ENCODE measurements around the gene ABI3.
"Not testable (repeated sequence)": the region's sequence is repeated elsewhere in the genome, so short reads cannot be mapped to it uniquely, and the experiment has no call there.

The ABI3 gene

DNA sequence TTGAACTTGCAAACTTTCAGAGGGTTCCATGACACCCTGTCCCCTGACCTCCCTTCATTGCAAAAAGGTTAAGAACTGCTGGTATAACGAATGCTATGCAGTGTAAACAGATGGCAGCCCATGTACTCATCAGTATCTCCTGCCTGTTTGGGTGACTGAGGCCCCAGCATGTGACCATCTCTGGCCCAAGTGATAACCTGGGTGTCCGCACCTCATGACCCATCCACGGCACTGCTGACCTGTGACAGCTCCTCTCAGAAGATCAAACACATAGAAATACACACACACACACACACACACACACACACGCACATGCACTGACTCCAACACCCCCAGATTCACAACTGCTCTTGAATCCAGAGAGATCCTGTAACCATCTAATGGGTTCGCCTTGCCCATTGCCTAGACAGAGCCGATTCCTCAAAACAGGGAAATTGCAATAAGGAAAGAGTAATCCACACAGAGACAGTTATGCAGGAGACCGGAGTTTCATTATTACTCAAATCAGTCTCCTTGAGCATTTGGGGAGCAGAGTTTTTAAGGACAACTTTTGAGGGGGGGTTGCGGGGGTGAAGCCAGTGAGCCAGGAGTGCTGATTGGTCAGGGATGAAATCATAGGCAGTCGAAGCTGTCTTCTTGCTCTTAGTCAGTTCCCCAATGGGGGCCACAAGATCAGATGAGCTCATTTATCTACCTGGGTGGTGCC, 31.3 kb downstream of the ABI3 start:
- no peak overlapping the region for H3K9ac ChIP-seq (ENCODE audit: low read depth, low read length)
- H3K36me3 ChIP-seq (ENCODE audit: insufficient read depth, low read length) = no peaks in the 10 kb centered on the region
- H3K9me3 ChIP-seq (ENCODE audit: control insufficient read depth, insufficient read depth, low read length) = no peaks in the 10 kb centered on the region
- peaks cover 4% of the 10 kb centered on the region; the same call in 1 of the 2 replicates for H3K4me1 ChIP-seq (ENCODE audit: insufficient read depth, low read length)

DNA sequence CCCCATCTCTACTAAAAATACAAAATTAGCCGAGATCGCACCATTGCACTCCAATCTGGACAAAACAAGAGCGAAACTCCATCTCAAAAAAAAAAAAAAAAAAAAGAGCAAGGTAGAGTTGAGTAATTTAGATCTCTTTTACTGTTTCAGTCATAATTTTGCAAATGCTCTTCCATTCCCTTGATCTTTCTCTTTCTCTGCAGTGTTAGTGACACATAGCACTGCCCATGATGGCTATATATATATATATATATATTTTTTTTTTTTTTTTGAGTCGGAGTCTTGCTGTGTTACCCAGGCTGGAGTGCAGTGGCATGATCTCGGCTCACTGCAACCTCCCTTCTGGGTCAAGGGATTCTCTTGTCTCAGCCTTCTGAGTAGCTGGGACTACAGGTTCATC, 32.3 kb downstream of the ABI3 start:
- H3K9me3 ChIP-seq (ENCODE audit: control insufficient read depth, insufficient read depth, low read length) = no peaks in the 10 kb centered on the region
- H3K9ac ChIP-seq (ENCODE audit: low read depth, low read length) = no peak overlapping the region
- no peaks in the 10 kb centered on the region for H3K36me3 ChIP-seq (ENCODE audit: insufficient read depth, low read length)
- H3K4me1 ChIP-seq (ENCODE audit: insufficient read depth, low read length) = no peaks in the 10 kb centered on the region; the same call in 1 of the 2 replicates

DNA sequence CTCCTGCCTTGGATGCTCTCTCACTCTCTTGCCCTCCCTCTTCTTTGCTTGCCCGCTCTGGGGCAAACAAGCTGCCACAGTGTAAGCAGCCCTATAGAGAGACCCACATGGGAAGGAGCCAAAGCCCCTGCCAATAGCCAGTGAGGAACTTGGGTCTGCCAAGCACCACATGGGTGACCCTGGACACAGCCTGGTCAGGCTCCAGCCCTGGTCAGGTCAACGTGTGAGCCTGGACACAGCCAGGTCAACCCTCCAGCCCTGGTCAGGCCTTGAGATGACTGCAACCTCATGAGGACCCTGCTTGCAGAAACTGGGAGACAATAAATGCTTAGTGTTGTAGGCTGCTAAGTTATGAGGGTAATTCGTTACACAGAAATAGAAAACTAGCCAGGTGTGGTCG, 34.3 kb downstream of the ABI3 start:
- peaks cover 6% of the 10 kb centered on the region; the same call in 1 of the 2 replicates for H3K4me1 ChIP-seq (ENCODE audit: insufficient read depth, low read length)
- no peaks in the 10 kb centered on the region for H3K36me3 ChIP-seq (ENCODE audit: insufficient read depth, low read length)
- H3K9ac ChIP-seq (ENCODE audit: low read depth, low read length) = no peak overlapping the region
- no peaks in the 10 kb centered on the region for H3K9me3 ChIP-seq (ENCODE audit: control insufficient read depth, insufficient read depth, low read length)

DNA sequence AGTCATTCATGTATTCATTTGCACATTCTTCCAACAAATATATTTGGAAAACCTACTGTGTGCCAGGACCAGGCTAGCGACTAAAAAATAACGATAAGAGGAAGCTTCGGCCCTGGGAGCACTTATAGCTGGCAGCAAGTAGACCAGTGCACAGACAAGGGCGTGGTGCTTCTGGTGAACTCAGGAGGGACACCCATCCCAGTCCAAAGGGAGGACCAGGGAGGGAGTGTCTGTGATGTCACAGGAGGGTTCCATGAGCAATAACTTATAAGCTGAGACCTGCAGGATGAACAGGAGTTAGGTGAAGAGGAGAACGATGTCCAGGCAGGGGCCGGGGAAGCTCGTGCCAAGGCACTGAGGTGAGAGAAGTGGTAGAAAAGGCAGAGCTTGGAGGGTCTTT, 37.4 kb downstream of the ABI3 start:
- Histone ChIP-seq H3K4me1 (ENCODE audit: insufficient read depth, low read length) (peaks cover 6% of the 10 kb centered on the region; the same call in 1 of the 2 replicates), H3K36me3 (ENCODE audit: insufficient read depth, low read length) (no peaks in the 10 kb centered on the region), H3K9me3 (ENCODE audit: control insufficient read depth, insufficient read depth, low read length) (no peaks in the 10 kb centered on the region), H3K9ac (ENCODE audit: low read depth, low read length) (no peak overlapping the region)

DNA sequence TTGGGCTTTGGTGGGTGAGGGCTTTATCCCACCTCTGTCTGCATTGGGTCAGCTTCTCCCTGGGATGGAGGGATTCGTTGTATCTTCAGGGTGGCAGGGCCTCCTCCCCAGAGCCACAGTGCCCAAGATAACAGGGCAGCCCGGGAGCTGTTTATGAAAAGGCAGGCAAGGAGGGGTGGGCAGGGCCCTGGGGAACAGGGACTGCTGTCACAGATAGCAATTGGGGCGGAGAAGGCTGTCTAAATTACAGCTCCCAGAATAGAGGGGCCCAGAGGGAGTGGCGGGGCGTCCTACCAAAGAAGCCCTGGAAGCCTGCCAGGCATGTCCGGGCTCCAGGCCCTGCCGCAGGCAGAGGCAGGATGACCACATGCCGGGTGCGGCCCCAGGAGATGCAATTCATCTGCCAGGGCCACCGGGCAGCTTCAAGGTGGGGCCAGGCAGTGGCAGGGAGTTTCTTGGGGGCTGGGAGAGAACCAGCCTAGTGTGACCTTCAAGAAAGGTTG, 38.8 kb downstream of the ABI3 start:
- Histone ChIP-seq H3K36me3 (ENCODE audit: insufficient read depth, low read length) (no peaks in the 10 kb centered on the region), H3K9ac (ENCODE audit: low read depth, low read length) (no peak overlapping the region), H3K9me3 (ENCODE audit: control insufficient read depth, insufficient read depth, low read length) (no peaks in the 10 kb centered on the region), H3K4me1 (ENCODE audit: insufficient read depth, low read length) (peaks cover 6% of the 10 kb centered on the region; the same call in 1 of the 2 replicates)

DNA sequence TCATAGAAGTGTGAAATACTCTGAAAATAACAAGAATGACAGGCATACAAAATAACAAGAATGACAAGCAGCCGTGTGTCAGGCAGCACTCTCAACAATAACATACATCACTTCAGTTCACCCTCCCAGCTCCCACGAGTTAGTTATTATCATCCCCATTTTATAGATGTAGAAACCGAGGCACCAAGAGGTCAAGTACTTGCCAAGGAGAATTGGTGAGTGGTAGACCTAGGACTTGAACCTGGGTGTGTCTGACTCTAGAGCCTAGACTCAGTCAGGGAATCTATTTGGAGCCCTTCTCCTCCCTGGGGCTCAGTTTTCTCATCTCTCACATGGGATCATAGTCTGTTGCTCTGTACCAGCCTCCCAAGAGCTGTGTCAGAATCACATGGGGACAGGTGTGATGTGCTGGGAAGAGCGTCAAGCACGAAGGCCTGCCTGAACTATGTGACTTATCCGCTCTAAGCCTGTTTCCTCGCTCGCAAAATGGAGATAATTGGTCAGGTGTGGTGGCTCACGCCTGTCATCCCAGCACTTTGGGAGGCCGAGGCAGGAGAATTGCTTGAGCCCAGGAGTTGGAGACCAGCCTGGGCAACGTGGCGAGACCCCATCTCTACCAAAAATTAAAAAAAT, 39.5 kb downstream of the ABI3 start:
- no peaks in the 10 kb centered on the region for H3K9me3 ChIP-seq (ENCODE audit: control insufficient read depth, insufficient read depth, low read length)
- peaks cover 6% of the 10 kb centered on the region; the same call in 1 of the 2 replicates for H3K4me1 ChIP-seq (ENCODE audit: insufficient read depth, low read length)
- no peak overlapping the region for H3K9ac ChIP-seq (ENCODE audit: low read depth, low read length)
- no peaks in the 10 kb centered on the region for H3K36me3 ChIP-seq (ENCODE audit: insufficient read depth, low read length)

DNA sequence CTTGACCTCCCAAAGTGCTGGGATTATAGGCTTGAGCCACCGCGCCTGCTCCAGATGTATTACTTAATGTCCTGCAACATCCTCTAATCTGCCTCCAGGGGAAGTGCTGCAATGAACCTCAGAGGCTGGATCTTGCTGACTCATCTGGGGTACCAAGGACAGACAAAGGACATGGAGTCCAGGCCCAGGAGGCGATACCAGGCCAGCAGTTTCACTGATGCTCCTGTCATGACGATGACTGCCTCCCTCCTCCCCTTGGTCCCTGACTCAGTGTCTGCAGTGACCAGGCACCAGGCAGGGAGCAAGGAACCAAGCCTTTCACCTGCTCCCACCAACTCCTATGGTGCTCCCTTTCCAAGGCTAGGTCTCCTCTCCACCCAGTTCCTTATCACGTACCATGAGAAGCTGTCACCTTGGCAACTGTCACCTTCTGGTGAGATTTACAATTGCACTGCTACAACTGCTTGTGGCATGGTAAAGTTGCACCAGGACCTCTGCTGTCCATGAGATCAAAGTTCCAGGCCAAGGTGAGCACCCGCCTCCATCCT, 41.7 kb downstream of the ABI3 start:
- Histone ChIP-seq H3K36me3 (ENCODE audit: insufficient read depth, low read length) (no peaks in the 10 kb centered on the region), H3K4me1 (ENCODE audit: insufficient read depth, low read length) (peaks cover 6% of the 10 kb centered on the region; the same call in 1 of the 2 replicates), H3K9ac (ENCODE audit: low read depth, low read length) (no peak overlapping the region), H3K9me3 (ENCODE audit: control insufficient read depth, insufficient read depth, low read length) (no peaks in the 10 kb centered on the region)

DNA sequence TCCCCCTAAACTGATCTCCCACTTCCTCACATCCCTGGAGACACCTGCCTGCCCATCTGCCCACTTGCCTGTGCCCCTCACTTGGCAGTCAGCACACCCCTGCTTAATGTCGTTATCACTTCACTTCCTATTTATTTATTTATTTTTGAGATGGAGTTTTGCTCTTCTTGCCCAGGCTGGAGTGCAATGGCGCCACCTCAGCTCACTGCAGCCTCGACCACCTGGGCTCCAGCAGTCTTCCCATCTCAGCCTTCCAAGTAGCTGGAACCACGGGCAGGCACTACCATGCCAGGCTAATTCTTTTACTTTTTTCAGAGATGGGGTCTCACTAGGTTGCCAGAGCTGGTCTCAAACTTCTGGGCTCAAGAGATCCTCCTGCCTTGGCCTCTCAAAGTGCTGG, 43.6 kb downstream of the ABI3 start:
- Histone ChIP-seq H3K4me1 (ENCODE audit: insufficient read depth, low read length) (peaks cover 6% of the 10 kb centered on the region; the same call in 1 of the 2 replicates), H3K9me3 (ENCODE audit: control insufficient read depth, insufficient read depth, low read length) (no peaks in the 10 kb centered on the region), H3K9ac (ENCODE audit: low read depth, low read length) (no peak overlapping the region), H3K36me3 (ENCODE audit: insufficient read depth, low read length) (no peaks in the 10 kb centered on the region)

DNA sequence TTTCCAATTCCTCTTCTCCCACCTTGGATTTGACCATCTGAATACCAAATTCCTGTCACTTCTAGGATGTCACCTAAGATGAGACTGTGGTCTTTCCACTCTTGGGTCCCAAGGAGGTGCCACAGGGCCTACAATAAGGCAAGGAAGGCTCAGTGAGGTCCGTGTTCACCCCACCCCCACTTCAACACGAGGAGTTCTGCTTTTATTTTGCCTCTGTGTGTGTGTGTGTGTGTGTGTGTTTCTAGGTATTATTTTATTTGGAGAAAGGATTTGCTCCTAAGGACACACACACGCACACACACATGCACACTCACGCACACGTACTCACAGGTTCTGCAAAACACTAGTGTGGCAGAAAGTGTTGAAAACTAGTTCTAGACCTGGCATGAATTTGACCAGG, 44.6 kb downstream of the ABI3 start:
- Histone ChIP-seq H3K9ac (ENCODE audit: low read depth, low read length) (no peak overlapping the region), H3K9me3 (ENCODE audit: control insufficient read depth, insufficient read depth, low read length) (no peaks in the 10 kb centered on the region), H3K4me1 (ENCODE audit: insufficient read depth, low read length) (no peaks in the 10 kb centered on the region; the same call in 1 of the 2 replicates), H3K36me3 (ENCODE audit: insufficient read depth, low read length) (no peaks in the 10 kb centered on the region)

DNA sequence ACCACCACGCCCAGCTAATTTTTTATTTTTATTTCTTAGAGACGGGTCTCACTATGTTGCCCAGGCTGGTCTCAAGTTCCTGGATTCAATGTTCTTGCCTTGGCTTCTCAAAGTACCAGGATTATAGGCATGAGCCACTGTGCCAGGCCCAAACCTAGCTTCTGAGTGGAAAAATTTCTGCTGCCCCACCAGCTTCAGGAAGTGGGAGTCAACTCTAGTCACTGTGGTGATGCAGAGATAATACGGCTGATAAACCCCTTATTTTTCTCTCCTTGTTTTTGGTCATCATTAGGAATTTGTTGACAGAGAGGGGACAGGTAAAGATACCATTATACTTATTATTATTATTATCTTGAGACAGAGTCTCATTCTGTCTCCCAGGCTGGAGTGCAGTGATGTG, 47.9 kb downstream of the ABI3 start:
- Histone ChIP-seq H3K4me1 (ENCODE audit: insufficient read depth, low read length) (peaks cover 4% of the 10 kb centered on the region; the same call in 1 of the 2 replicates), H3K9me3 (ENCODE audit: control insufficient read depth, insufficient read depth, low read length) (no peaks in the 10 kb centered on the region), H3K9ac (ENCODE audit: low read depth, low read length) (no peak overlapping the region), H3K36me3 (ENCODE audit: insufficient read depth, low read length) (no peaks in the 10 kb centered on the region)

DNA sequence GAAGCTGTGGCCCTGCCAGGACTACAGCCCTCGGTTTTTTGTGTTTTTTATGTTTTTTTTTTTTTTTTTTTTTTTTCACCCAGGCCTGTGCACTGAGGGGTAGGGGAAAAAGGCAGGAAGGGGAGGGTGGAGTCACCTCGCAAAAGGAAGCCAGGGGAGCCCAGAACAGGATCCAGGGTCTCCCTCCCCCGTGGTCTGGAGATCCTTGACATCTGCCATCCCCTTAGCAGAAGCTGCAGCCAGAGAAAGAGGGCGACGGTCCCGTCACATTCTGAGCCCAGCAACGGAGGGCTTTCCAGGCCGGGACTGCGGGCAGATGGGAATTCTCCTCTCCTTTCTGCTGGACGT, 49.1 kb downstream of the ABI3 start:
- Histone ChIP-seq H3K9me3 (ENCODE audit: control insufficient read depth, insufficient read depth, low read length) (no peaks in the 10 kb centered on the region), H3K36me3 (ENCODE audit: insufficient read depth, low read length) (no peaks in the 10 kb centered on the region), H3K4me1 (ENCODE audit: insufficient read depth, low read length) (peaks cover 4% of the 10 kb centered on the region; the same call in 1 of the 2 replicates), H3K9ac (ENCODE audit: low read depth, low read length) (peak overlapping the region; percentile 78; the same call in 1 of the 2 replicates)

DNA sequence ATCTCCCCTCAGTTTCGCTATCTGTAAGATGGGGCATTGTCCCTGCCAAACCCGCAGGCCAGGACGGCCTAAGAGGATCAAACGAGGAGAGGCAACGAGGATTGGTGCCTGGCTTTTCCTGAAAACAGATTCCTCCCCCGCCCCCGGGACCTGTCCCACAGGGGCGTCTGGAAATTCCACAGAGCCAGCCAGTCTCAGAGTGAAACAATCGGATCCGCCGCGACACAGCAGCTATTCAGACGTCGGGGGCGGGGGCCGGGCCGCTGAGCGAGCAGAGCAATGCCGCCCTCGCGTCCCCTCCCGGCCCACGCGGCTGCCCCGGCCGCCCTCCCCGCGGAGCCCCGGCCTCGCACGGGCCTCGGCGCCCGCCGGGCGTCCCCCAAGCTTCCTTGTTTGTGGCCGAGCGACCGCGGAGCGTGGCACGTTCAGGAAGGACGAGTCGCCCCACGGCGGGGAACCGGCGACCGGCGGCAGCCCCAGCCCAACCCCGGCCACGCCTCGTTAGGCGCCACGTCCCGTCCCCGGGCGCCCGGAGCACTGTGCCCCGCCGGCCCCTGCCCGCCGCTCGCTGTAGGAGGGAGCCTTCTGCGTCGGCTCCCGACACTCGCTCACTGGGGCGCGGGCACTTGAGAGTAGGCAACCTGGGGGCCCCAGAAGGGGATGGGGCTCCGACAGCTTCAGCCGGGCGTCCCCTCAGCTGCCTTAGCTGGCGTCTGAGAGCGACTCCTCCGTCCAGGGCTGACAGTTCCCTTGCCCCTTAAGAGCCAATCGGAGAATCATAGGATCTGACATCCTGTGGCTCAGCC, 49.7 kb downstream of the ABI3 start:
- peak overlapping the region; percentile 78; the same call in 1 of the 2 replicates for H3K9ac ChIP-seq (ENCODE audit: low read depth, low read length)

DNA sequence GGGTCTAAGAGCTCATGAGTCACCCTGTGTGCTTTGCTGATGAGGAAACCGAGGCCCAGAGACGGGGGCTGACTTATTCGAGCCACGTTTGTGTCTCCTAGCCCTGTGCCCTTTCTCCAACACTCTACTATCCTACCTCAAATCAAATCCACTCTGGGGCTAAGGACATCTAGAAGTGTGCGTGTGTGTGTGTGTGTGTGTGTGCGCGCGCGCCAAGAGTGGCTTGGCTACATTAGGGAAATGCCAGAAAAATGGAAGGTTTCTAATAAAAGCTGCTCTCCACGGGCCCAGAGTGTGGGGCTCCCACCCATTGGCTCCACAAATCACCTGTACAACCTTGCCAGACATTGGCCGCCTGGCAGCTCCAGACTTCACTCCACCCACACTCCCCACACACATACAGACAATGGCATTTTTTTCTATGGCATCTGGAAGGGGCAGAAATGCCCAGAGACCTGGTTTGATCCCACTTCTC, 50.3 kb downstream of the ABI3 start:
- no peaks in the 10 kb centered on the region for H3K9me3 ChIP-seq (ENCODE audit: control insufficient read depth, insufficient read depth, low read length)
- H3K36me3 ChIP-seq (ENCODE audit: insufficient read depth, low read length) = no peaks in the 10 kb centered on the region
- H3K4me1 ChIP-seq (ENCODE audit: insufficient read depth, low read length) = peaks cover 4% of the 10 kb centered on the region; the same call in 1 of the 2 replicates
- peak overlapping the region; percentile 78; the same call in 1 of the 2 replicates for H3K9ac ChIP-seq (ENCODE audit: low read depth, low read length)

More for the DNA sequence above, 49.7 kb downstream of the ABI3 start:
- no peaks in the 10 kb centered on the region for H3K9me3 ChIP-seq (ENCODE audit: control insufficient read depth, insufficient read depth, low read length)
- no peaks in the 10 kb centered on the region for H3K36me3 ChIP-seq (ENCODE audit: insufficient read depth, low read length)
- peaks cover 4% of the 10 kb centered on the region; the same call in 1 of the 2 replicates for H3K4me1 ChIP-seq (ENCODE audit: insufficient read depth, low read length)

DNA sequence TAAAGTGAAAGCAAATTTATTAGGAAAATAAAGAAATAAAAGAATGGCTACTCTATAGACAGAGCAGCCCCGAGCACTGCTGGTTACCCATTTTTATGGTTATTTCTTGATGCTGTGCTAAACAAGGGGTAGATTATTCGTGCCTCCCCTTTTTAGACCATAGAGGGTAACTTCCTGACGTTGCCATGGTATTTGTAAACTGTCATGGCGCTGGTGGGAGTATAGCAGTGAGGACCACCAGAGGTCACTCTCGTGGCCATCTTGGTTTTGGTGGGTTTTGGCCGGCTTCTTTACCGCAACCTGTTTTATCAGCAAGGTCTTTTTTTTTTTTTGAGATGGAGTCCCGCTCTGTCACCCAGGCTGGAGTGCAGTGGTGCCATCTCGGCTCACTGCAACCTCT, 51.0 kb downstream of the ABI3 start:
- not testable (repeated sequence) for H3K4me1 ChIP-seq (ENCODE audit: insufficient read depth, low read length); H3K36me3 ChIP-seq (ENCODE audit: insufficient read depth, low read length); H3K9ac ChIP-seq (ENCODE audit: low read depth, low read length)

More for the DNA sequence above, 51.0 kb downstream of the ABI3 start:
- not testable (repeated sequence) for H3K9me3 ChIP-seq (ENCODE audit: control insufficient read depth, insufficient read depth, low read length)
